ENCODE results near the gene GON4L.
"Not testable (repeated sequence)": the region's sequence is repeated elsewhere in the genome, so short reads cannot be mapped to it uniquely, and the experiment has no call there.

Gene GON4L, protein sequence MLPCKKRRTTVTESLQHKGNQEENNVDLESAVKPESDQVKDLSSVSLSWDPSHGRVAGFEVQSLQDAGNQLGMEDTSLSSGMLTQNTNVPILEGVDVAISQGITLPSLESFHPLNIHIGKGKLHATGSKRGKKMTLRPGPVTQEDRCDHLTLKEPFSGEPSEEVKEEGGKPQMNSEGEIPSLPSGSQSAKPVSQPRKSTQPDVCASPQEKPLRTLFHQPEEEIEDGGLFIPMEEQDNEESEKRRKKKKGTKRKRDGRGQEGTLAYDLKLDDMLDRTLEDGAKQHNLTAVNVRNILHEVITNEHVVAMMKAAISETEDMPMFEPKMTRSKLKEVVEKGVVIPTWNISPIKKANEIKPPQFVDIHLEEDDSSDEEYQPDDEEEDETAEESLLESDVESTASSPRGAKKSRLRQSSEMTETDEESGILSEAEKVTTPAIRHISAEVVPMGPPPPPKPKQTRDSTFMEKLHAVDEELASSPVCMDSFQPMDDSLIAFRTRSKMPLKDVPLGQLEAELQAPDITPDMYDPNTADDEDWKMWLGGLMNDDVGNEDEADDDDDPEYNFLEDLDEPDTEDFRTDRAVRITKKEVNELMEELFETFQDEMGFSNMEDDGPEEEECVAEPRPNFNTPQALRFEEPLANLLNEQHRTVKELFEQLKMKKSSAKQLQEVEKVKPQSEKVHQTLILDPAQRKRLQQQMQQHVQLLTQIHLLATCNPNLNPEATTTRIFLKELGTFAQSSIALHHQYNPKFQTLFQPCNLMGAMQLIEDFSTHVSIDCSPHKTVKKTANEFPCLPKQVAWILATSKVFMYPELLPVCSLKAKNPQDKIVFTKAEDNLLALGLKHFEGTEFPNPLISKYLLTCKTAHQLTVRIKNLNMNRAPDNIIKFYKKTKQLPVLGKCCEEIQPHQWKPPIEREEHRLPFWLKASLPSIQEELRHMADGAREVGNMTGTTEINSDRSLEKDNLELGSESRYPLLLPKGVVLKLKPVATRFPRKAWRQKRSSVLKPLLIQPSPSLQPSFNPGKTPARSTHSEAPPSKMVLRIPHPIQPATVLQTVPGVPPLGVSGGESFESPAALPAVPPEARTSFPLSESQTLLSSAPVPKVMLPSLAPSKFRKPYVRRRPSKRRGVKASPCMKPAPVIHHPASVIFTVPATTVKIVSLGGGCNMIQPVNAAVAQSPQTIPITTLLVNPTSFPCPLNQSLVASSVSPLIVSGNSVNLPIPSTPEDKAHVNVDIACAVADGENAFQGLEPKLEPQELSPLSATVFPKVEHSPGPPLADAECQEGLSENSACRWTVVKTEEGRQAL (N-terminal part only)

DNA sequence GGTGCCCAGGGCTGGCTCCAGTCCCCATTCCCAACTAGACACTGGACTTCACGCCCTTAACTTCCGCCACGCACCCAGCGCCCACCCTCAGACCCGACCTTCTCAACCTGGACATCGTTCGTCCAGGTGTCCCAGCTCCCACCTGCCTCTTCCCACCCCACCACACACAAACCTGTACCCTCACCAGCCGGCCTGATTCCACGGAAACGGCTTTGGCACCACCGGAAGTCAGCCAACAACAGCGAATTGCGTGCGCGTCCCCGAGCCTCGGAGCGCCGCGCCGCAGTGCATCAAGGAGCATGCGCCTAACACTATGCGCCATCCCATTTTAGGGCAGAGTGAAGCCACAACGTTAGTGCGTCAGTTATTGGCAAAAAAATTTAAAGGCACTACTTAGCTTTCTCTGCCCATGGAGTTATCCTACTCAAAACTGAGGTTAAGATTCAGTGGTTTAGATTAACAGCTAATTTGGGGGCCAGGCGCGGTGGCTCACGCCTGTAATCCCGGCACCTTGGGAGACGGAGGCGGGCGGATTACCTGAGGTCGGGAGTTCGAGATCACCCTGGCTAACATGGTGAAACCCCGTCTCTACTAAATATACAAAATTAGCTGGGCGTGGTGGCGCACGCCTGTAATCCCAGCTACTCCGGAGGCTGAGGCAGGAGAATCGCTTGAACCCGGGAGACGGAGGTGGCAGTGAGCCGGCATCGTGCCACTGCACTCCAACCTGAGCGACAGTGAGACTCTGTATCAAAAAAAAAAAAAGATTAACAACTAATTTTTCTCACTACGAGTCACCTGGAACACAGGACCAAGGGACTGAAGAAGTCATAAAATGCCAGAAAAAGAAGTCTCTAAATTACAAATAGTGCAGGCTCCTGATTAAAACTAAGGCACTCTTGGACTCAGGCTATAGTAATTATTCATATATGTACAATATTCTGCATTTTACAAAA, at the start of gene GON4L:
TSS of gene GON4L (minus strand) at position 240 of the 956 bp plus-strand sequence. CDS start 3,434 bp downstream, outside the sequence.
- peak; percentile 82 for DNase-seq

DNA sequence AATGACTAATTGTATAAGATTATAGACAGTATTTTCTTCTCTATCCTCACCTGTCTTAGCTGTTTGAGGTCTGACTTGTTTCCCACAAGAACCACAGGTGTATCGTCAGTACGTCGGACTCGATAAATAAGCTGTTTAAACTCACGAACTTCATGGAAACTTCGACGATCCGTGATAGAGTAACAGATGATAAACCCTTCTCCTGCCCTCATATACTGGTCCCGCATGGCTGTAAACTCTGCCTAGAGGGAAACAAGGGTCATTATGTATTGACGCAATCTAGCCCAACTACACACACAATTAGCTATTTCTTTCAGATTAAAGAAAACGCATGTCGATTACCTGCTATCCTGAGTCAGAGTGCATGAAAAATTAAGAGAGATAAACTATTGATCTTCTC, 47.2 kb upstream of the GON4L start:
- DNase-seq: no peak

DNA sequence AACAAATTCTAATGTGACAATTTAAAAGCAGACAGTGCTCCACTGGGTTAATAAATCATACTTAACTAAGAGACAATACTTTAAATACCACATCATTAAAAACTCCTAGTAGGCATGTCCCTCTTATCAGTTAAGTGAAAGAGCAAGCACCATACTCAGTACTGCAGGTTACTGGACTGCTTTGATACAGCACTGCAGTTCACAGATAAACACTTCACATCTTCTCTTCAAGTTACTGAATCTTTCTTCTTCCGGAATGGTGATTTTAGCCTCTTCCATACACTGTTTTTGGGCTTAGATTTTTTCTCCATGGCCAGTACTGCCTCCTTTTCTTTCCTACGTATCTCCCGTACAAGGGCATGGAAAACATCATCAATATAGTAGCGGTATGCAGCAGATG, 43.1 kb upstream of the GON4L start:
- DNase-seq: no peak

DNA sequence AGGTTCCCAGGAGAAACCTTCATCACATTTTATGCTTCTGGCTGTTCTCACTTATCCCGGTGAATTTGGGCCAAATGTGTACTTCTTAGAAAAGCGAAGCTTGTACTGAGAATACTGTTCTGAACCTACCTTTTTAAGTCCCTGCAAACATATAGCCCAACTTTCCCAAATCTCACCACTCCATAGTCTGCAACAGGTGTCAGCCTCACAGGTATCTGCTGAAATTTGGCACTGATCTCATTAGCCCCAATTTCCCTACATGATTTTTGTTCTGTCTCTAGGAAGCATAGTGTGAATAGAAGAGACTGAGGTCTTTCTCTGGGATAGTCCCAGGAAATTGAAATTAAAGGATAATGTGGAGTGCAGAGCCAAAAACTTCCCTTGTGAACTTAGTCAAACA, 42.7 kb upstream of the GON4L start:
- DNase-seq: no peak

DNA sequence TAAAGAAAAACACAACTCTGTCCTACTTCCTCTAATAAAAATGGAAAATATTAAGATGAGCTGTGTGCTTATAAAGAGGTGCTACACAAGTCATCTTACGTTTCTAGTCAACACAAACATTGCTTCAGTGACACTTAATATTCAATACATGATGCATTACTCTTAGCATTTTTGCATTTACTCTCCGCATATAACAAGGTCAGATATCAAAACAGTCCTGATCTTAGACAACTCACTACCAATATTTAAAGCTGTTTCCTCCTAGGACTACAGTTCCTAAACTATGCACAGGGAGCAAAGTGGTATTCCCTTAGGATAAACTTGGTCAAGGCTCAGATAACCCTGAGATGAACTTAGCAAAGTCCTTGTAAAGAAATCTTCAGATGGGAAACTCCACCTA, 41.9 kb upstream of the GON4L start:
- DNase-seq: no peak

DNA sequence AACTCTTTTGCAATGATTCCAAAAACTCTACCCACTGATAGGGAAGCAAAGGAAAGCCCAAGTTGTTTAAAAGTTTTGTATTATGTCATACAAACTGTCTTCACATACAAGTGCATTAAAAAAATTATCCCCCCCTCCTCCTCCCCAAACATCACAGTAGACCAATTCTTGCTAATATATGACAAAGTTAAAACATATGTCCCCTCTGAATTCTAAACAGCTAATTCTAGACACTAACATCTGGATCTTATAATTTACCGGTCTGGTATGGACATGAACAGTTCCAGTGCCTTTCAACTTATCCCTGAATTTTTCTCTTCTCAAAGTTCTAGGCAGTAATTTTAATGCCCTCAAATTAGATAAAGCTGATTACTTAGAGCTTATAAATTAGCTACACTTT, 40.7 kb upstream of the GON4L start:
- no peak for DNase-seq

DNA sequence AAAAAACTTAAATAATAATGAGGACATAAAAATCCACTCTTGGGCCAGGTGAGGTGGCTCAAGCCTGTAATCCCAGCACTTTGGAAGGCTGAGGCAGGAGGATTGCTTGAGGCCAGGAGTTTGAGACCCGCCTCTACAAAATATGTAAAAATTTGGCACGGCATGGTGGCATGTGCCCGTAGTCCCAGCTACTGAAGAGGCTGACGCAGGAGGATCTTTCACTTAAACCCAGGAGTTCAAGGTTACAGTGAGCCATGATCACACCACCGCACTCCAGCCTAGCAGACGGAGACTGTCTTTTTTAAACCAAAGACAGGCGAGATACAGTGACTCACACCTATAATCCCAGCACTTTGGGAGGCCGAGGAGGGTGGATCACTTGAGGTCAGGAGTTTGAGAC, 39.5 kb upstream of the GON4L start:
- not testable (repeated sequence) for DNase-seq

DNA sequence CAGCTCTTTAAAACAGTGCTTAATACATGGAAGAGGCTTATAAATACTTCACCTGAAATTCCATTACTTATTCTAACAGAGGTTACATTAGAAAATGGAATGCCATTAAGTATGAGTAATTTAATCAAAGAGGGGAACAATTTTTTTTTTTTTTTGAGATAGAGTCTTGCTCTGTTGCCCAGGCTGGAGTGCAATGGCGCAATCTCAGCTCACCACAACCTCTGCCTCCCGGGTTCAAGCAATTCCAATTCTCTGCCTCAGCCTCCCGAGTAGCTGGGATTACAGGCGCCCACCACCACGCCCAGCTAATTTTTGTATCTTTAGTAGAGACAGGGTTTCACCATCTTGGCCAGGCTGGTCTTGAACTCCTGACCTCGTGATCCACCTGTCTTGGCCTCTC, 38.6 kb upstream of the GON4L start:
- not testable (repeated sequence) for DNase-seq

DNA sequence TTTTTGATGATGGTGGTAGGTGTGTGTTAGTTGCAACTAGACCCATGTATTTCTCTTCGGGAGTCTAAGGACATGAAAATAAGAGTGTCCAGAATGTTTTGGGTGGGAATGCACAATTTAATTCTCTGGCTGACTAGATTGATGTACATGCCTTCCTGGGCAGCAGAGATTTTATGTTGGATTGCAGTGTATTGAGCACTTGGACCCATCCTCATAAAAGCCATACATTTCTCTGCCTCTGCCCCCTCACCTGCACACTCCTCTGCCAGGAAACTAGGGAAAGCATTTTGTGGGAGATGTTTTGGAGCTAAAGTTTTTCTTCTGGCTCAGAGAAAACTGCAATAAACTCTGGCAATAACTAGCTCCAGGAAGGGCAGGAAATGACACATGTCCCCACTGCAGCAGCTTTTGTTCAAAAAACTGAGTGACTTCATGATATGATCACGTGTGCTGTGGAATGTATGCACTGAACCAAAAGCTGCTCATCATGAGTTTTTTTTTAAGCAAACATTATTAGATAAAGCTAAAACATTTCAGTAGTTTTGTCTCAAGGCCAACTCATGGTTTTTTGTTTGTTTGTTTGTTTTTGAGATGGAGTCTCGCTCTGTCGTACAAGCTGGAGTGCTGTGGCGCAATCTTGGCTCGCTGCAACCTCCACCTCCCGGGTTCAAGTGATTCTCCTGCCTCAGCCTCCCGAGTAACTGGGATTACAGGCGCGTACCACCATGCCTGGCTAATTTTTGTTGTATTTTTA, 36.6 kb upstream of the GON4L start:
- no peak for DNase-seq

DNA sequence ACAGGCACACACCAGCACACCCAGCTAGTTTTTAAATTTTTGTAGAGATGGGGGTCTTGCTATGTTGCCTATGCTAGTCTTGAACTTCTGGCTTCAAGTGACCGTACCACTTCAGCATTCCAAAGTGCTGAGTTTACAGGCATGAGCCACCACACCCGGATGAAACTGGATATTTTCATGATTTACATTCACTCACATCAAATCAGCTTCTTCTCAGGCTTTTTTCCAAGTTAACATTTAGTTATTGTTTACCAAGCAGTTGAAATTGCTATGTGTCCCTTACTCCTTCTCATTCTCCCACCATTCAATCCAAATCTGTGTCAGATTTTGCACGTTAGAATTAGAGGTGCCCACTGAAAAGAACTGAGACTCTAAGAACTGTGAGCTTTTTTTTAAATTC, 35.8 kb upstream of the GON4L start:
- DNase-seq: no peak

DNA sequence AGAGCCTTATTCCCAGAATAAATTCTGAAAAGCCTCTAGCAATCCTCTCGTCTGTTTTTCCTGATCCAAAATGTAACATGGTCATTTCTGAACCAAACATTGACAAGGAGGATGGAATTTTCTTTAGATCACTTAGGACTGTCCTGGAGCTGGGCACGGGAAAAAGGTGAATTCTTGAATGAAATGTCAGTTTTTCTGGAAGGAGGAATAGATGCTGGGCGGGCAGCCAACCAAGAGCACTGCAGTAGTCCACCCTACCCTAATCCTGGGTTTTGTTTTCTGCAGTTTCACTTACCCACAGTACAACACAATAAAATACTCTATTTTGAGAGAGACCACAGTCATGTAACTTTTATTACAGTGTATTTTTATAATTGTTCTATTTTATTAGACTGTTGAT, 33.2 kb upstream of the GON4L start:
- no peak for DNase-seq

DNA sequence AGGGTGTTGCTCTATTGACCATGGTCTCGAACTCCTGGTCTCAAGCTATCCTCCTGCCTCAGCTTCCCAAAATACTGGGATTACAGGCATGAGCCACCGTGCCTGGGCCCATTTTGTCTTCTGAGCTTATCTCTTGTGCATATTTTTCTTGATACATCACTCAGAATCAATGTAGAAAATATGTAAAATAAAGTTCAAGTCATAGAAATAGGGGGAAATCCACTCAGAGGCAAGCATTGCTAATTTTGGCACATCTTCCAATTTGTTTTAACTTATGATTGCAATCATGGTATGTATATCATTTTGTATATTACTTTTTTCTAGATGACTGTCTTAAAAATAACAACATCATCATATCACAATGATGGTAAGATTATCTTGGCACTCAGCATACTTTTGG, 32.6 kb upstream of the GON4L start:
- no peak for DNase-seq

DNA sequence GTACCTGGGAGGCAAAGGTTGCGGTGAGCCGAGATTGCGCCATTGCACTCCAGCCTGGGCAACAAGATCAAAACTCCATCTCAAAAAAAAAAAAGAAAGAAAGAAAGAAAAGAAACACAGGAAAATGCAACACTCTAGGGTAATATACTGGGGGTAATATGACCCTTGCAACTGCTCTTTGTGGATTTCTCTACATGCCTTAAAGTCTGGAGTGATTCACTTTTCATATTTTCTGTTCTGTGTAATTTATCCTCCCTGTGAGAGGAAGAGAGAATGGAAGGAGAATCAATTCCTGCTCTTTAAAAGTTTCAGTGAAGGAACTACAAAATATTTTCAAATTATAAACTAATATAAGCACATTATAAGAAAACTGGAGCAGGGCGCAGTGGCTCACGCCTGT, 31.5 kb upstream of the GON4L start:
- no peak for DNase-seq

DNA sequence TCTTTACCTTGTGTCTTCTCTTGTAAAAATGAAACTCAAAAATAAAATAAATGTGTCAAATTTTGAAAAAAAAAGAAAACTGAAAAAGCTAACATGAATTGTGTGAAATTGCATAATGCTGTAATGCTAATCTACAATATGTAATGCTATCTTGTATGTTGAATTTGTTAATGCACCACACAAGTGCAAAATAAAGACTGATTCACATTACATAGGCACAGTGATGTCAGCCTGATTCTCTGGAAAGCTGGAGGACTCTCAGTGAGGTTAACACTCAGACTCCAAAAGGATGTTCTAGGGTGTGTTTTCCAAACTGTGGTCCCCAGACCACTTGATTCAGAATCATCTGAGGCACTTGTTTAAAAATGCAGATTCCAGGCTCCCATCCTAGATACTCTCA, 28.0 kb upstream of the GON4L start:
- no peak for DNase-seq

DNA sequence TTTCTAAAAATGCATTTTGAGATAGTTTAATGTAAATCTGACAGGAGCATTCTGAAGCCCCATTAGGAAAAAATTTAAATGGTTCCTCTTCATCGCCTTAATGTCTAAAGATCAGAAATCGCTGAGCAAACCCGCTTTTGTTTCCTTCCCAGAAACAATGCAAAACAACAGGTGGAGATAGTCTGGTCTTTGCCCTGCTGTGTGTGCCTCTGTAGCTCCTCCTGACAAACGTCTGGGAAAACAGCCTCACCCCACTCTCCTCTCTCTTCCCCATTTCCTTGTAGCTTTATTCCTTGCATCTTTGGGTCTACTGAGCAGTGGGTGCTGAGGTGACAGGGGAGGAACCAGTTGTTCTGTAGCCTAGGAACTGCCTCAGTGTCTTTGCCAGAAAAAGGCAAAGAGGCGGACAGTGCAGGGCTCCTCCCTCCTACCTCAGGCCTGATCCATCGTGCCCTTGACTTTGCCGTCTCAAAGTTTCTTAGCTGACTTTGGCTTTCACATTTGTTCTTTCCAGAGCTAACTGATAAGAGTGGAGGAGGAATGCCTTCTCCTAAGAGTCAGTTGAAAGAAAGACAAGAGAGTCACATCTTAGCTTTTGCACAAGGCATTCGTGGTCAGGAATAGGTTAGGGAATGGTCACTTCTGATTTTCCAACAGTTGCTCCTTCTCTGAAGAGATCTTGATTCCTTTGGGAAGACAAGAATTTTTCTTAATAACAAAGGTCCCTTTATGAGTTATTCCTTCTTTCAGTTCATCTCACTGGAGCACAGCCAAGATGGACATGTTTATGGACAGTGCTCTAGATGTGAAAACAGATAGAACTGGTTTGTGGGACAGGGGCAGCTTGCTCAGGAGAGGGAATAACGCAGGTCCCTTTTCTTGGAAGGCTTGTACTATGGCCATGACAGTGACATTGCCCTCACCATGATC, 27.3 kb upstream of the GON4L start:
- DNase-seq: no peak

DNA sequence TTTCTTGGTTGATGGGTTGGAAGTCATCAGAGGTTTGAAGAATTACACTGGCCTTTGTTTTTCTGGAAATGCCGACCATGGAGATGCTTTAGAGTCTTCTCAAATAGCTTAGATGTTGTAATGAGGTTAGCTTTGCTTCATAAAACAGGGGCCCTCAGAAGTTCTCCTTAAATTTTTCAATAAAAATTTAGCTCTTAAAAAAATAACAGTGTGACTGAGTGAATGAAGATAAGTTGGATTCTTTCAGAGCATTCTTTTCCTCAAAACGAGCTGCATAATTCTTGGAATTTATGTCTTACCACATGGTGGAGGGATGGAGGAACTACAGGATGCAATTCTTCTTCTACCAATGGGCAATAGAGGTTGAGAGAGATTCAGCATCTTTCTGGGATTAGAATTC, 25.8 kb upstream of the GON4L start:
- DNase-seq: no peak

DNA sequence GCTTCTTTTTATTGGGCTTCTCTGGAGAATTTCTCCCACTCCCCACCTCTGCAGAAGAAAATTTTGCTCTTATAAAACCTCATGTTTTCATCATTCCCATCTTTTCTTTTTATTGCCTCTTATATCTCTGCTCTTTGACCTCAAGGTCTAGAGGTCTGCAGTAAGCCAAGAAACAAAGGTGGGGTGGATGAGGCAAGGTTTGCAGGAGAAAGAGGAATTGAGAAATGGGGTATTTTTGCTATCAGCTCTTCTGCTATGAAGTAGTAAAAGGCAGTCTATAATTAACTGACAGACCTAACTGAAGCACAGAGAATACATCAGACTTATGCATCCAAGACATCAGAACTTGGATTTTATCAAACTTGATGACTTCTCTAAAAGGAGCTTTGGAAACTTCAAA, 25.2 kb upstream of the GON4L start:
- no peak for DNase-seq

DNA sequence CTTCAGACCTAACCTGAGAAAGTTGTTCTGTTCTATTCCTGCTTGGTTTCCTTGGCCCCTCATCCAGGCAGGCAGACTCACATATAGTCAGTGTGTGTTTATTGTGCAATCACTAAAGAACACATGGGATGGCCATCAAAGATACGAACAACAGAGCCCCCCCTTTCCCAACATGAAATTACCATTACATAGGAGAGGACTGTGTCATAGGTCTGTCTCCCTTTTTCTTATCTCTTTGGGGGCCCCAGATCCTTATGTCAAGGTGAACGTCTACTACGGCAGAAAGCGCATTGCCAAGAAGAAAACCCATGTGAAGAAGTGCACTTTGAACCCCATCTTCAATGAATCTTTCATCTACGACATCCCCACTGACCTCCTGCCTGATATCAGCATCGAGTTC, 23.9 kb upstream of the GON4L start:
- DNase-seq: no peak

DNA sequence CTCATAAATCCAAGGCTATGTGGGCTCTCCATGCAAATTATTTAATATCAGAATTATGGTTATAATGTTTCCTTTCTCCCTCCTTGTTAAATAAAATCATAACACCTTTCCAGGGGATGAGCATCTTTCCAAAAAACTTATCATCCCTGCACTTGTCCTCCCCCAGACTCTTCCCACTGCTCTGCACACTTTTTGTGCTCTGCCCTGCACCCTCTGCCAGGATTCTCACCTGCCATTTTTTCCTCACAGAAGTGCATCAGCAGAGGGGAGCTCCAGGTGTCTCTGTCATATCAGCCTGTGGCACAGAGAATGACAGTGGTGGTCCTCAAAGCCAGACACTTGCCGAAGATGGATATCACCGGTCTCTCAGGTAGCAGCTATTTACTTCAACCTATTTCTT, 23.2 kb upstream of the GON4L start:
- no peak for DNase-seq

DNA sequence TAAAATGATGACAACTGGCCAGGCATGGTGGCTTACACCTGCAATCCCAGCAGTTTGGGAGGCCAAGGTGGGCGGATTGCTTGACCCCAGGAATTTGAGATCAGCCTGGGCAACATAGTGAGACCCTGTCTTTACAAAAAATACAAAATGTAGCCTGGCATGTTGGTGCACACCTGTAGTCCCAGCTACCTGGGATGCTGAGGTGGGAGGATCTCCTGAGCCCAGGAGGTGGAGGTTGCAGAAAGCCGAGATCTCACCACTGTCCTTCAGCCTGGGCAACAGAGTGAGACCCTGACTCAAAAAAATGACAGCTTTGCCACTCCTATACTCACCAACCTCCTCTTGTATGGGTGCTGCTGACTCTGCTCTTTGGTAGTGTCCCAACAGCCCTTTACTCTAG, 20.9 kb upstream of the GON4L start:
- no peak for DNase-seq
